PC-3 (cell line): ENCODE data around the gene SEMA5A.

Experiments
- CTCF ChIP-seq: fragments of 300-600 bp; sonication (generic); conservative IDR thresholded peaks from 2 replicates; pipeline ENCODE4 v1.5.1; 2017; ENCODE audit warnings: antibody characterized with exemption, low read depth, mild to moderate bottlenecking, low read length
- EZH2 ChIP-seq: fragments of 300-600 bp; sonication (generic); IDR thresholded peaks from one replicate; pipeline ENCODE4 v1.6.1; 2017; ENCODE audit warnings: antibody characterized with exemption, mild to moderate bottlenecking, low read length; ENCODE audit not compliant: unreplicated experiment
- EZH2phosphoT487 ChIP-seq: fragments of 300-600 bp; sonication (generic); IDR thresholded peaks from 2 replicates; pipeline ENCODE4 v1.6.1; 2018; ENCODE audit warnings: mild to moderate bottlenecking, antibody characterized with exemption, low read length, borderline replicate concordance

GRCh38 chr5:9483243-9483642, 62.6 kb downstream of the SEMA5A start:
- TF ChIP-seq CTCF (no peak), EZH2 (no peak), EZH2phosphoT487 (no peak)
